Activated T-cell treated with anti-CD3 and anti-CD28 coated beads, Interleukin-2, amount 50 U/mL, for 1 hour (primary cell): Measurements from ENCODE around the gene SMIM5.

Experiments used
- DNase-seq: peaks from one replicate; pipeline ENCODE4 v3.0.0-alpha.2; 2020

The SMIM5 gene

GRCh38 chr17:75642182-75642783 is 9.0 kb downstream of the SMIM5 start:
- no peak for DNase-seq

GRCh38 chr17:75642784-75643642 is 9.8 kb downstream of the SMIM5 start:
- DNase-seq, result no peak

- no peak for DNase-seq
Observed at GRCh38 chr17:75643643-75644017, 10.4 kb downstream of the SMIM5 start.

- DNase-seq, result no peak
Observed at GRCh38 chr17:75645501-75645888, 12.3 kb downstream of the SMIM5 start.

- DNase-seq, result no peak
Observed at GRCh38 chr17:75645889-75646637, 12.8 kb downstream of the SMIM5 start.

GRCh38 chr17:75646638-75646992 is 13.4 kb downstream of the SMIM5 start:
- DNase-seq, result no peak

GRCh38 chr17:75647061-75647460 is 13.8 kb downstream of the SMIM5 start:
- no peak for DNase-seq

DNA sequence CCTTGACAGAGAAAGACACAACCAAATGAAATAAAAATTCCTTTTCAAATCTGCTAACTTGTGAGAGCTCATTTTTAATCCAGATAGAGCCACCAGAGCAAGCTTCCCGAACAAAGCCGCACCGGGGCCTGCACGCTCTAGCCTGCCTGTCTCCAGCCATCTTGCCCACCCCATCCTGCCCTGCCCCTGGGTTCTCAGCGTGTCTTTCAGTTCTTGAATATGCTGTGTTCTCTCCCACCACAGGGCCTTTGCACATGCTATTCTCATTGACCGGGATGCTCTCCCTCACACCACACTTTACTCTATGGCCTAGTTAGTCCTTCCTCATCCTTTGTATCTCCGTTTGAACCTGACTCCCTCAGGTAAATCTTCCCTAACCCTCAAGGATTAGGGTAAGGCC is 14.7 kb downstream of the SMIM5 start:
- no peak for DNase-seq

DNA sequence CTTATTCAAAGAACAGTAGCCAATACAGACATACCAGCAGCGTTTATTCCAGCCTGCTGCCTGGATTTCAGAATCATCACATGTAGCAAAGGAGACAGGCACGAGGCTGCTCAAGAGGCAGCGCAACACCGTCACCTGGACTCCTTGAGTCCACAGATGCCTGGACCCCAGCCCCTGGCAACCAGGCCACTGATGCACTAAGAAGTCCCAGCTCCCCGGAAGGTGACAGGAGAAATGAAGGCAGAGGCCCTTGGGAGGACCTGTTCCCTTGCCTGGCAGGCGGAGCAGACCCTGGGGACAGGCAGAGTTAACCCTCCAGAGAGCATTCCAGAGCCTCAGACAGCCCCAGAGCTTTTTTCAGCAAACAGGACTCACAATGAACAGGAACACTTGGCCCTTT is 16.5 kb downstream of the SMIM5 start:
- no peak for DNase-seq

DNA sequence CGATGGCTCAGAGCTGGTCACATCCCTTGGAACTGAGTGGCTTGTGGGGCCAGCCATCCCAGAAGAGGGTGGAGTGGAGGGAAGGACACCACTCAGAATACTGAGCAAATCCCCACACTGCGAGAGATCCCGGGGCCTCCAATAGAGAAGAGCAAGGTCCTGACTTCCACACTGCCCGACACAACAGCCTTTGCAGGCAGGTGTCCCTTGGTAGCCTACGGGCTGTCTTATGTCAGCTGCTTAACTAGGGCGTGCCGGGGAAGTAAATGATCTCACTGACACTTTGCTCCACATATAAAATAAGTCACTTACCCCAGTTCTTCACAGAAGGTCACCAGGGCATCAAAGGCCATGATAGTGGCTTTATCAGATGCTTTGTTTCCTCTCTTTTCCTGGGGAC is 17.6 kb downstream of the SMIM5 start:
- DNase-seq, result no peak

DNA sequence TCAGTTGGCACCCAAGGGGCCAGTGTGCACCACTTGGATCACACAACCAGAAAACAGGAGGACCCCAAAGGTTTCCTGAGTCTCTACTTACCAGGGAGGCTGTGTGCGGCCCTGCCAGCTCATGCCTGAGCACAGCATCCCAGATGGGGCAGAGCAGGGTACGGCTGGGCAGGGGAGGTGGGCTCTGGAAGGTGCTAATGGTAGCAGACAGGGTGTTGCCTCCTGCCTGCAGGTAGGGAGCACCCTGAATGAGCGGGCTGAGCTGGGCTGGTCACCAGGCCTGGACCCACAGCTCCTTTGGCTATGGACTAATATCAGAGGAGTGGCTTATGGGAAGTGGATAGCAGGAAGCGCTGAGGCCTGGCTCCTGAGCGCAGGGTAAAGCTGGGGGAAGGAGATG is 19.1 kb downstream of the SMIM5 start:
- no peak for DNase-seq

DNA sequence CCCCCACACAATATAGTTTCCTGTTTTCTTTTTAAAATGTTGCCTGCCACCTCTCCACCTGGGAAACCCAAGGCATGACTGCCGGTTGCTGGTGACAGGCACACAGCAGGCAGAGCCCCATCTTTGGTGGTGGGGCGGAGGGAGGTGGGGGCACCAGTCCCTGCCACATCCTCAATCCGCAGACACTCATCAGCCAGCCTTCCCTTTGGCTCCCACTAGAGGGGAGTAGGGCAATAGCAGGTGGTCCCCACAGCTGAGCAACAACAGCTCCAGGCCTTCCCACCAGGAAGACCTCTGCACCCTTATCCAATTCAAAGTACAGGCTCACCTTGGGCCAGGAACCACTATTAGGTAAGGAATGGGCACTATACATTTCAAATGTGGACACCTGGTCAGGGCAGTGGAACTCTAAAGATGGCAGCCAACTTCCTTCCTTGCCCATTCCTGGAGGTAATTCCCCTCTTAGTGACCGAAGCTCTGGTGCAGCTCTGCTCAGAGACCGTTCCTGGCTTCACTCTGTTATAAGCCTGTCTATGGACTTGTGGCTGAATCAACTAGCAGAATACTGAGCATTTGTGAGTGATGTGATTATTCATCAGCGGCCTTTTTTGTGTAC is 19.8 kb downstream of the SMIM5 start:
- peak; percentile 29 for DNase-seq

- no peak for DNase-seq
Observed at GRCh38 chr17:75654176-75654575, 20.9 kb downstream of the SMIM5 start.

GRCh38 chr17:75658237-75658636 is 25.0 kb downstream of the SMIM5 start:
- DNase-seq, result no peak

GRCh38 chr17:75661531-75661930 is 28.3 kb downstream of the SMIM5 start:
- no peak for DNase-seq

DNA sequence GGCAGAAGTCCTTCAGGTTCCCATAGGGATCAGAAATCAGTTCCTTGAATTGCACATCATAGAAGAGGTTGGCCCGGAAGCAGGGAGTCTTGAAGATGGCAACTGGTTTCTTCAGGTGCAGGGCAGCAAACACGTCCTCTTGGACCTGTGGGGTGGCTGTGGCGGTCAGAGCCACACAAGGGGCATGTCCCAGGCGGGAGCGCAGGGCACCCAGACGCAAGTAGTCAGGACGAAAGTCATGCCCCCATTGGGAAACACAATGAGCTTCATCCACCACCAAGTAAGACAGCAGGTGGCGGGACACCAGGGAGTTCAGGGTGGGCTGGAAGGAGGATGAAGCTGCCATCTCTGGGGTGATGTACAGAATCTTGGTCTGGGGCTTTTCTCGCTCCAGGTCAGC is 29.3 kb downstream of the SMIM5 start:
- DNase-seq, result no peak

DNA sequence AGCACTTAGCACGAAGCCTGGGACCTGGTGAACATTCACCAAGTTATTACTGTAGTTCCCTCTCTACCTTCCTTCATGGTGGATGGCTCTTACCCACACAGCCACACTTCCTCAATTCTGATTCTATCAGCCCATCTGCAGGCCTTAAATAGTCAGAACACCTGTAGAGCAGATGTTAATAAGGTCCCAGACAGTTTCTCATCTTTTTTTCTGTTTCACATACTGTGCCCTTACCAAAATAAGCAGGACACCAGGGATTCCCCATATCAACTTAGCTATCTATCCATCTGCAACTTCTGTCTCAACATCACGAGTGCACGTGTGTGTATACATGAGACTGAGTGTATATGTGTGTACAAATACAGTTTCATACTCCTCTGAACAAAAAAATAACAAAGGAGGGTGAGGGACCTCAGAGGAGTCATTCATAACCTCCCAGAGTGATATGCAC is 30.9 kb downstream of the SMIM5 start:
- DNase-seq, result no peak

DNA sequence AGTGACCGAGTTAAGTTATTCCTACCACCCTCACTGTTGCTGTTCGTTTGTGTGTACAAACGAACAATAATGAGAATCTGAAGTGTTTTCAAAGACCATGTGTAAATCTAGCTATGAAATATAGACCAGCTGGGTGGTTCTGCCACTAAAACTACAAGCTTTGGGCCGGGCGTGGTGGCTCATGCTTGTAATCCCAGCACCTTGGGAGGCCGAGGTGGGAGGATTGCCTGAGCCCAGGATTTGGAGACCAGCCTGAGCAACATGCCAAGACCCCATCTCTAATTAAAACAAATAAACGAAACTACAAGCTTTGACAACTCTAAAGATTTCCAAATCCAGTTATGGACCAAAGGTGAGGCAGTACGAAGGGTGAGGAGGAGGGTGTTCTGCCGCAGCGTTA is 32.7 kb downstream of the SMIM5 start:
- no peak for DNase-seq

GRCh38 chr17:75666959-75667790 is 33.9 kb downstream of the SMIM5 start, which contains the start of the genes RECQL5 and SAP30BP:
TSS of gene RECQL5 (minus strand) at chr17:75667154. CDS start at chr17:75666557, 597 bp downstream.
TSS of gene SAP30BP (plus strand) at chr17:75667338. CDS start at chr17:75667373, 35 bp downstream.
- peak; percentile 98 for DNase-seq

DNA sequence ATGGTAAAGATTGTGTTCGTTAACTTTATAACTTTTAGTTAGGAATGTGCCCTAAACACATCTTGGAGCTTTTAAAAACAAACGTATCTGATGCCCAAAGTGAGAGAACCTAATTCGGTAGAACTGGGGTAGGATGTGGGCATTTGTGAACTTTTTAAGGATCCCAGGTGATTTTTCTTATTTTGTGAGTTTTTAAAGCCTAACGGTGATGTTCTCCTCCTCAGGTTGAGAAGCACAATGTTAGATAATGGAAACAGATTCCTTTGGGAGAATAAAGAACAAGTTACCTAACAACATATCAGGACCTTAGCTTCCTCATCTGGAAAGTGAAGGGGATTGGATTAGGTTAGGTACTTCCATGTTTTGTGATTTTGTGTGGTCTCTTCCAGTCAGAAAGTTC is 34.6 kb downstream of the SMIM5 start:
- DNase-seq, result no peak

- no peak for DNase-seq
Observed at GRCh38 chr17:75668489-75668888, 35.3 kb downstream of the SMIM5 start.

DNA sequence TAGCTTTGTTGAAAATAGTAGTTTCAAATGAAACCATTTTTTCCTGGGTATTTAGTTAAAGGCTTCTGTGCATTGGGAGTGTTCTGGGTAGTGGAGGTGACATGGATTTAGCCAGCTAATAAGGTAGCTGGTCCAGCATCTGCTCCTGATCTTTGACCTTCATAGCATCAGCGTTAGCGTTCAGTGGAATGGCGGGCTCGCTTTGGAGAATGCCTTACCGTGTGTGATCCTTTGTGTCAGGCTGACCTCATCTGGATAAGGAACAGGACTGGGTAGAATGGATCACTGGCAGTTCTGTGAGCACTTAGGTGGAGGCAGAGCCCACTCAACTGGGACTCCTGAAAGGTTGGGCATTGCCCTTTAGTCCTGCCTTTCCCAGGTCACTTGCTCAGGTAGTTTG is 37.6 kb downstream of the SMIM5 start:
- no peak for DNase-seq
